ENCODE measurements around the gene AMMECR1.

AMMECR1 gene

DNA sequence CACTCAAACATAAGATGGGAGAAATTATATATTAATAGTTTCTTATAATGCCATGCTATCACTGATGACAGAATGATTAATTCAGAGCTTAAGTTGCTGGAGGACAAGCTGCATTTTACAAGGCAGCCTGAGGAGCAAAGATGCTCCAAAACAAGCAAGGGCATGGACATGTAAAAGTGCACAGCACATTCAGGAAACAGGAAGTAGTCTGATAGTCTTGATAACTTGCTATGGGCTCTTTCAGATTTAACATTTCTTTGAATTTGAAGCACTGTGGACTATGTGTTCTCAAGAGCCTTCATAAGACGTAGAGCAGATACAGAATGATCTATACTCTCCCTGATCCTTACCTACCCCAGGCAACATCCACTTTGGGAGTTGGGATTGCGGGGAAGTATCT, 50.0 kb downstream of the AMMECR1 start:
- TF ChIP-seq, protein P1, sequence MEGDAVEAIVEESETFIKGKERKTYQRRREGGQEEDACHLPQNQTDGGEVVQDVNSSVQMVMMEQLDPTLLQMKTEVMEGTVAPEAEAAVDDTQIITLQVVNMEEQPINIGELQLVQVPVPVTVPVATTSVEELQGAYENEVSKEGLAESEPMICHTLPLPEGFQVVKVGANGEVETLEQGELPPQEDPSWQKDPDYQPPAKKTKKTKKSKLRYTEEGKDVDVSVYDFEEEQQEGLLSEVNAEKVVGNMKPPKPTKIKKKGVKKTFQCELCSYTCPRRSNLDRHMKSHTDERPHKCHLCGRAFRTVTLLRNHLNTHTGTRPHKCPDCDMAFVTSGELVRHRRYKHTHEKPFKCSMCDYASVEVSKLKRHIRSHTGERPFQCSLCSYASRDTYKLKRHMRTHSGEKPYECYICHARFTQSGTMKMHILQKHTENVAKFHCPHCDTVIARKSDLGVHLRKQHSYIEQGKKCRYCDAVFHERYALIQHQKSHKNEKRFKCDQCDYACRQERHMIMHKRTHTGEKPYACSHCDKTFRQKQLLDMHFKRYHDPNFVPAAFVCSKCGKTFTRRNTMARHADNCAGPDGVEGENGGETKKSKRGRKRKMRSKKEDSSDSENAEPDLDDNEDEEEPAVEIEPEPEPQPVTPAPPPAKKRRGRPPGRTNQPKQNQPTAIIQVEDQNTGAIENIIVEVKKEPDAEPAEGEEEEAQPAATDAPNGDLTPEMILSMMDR (conservative IDR thresholded peaks at IDR 0.05; ENCODE audit: low read length) = no peak
- no peak for TF ChIP-seq EZH2phosphoT487 (IDR thresholded peaks at IDR 0.05; ENCODE audit: borderline replicate concordance)
- H4K20me1 ChIP-seq (ENCODE audit: insufficient read depth, low read length, poor library complexity, severe bottlenecking) = peaks cover 2% of the 10 kb centered on the region
- H3K79me2 ChIP-seq (ENCODE audit: insufficient read depth, low read length) = peaks cover 4% of the 10 kb centered on the region; the same call in 1 of the 2 replicates
- no peak overlapping the region for H2AFZ ChIP-seq (ENCODE audit: low read length)
- H3K9me3 ChIP-seq (ENCODE audit: insufficient read depth, low read depth, low read length) = no peaks in the 10 kb centered on the region
- H3K9ac ChIP-seq (ENCODE audit: low read depth, low read length, poor library complexity, severe bottlenecking) = peak overlapping the region; percentile 36
- H3K9me2 ChIP-seq (replicated peaks; ENCODE audit: low read depth, low read length) = no peaks in the 10 kb centered on the region
- peak overlapping the region; percentile 67 for H3K4me3 ChIP-seq (ENCODE audit: low read length, poor library complexity, severe bottlenecking)
- no peaks in the 10 kb centered on the region for H3K27me3 ChIP-seq (ENCODE audit: insufficient read depth, low read length, poor library complexity, severe bottlenecking)
- H3K4me2 ChIP-seq (ENCODE audit: low read depth, low read length, poor library complexity, severe bottlenecking) = peak overlapping the region; percentile 81
- peaks cover 4% of the 10 kb centered on the region; the same call in 1 of the 2 replicates for H3F3A ChIP-seq (ENCODE audit: low read depth)
- peaks cover 26% of the 10 kb centered on the region for H3K4me1 ChIP-seq (ENCODE audit: insufficient read depth, low read length, poor library complexity, severe bottlenecking)
- H3K36me3 ChIP-seq (ENCODE audit: insufficient read depth, low read length) = no peaks in the 10 kb centered on the region

DNA sequence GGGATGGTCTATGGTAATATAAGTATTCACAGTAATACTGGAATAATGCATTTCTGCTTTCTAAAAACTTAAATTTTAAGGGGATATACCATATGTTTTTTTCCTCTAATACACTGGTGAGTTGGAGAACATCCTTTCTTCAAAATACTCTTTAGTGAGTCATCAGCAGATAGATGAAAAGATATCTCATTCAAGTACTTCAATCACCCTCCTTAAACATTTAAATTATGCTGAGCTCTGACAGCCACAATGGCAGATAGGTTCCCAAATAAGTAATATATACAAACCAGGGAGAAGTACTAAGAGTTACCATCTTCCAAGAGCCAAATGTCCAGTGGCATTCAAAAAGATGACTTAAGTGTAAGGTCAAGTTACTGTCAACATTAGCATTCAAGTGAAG, 52.2 kb downstream of the AMMECR1 start:
- H3K9ac ChIP-seq (ENCODE audit: low read depth, low read length, poor library complexity, severe bottlenecking) = no peak overlapping the region
- no peak overlapping the region for H3K4me3 ChIP-seq (ENCODE audit: low read length, poor library complexity, severe bottlenecking)
- H4K20me1 ChIP-seq (ENCODE audit: insufficient read depth, low read length, poor library complexity, severe bottlenecking) = peaks cover 2% of the 10 kb centered on the region
- no peaks in the 10 kb centered on the region for H3K27me3 ChIP-seq (ENCODE audit: insufficient read depth, low read length, poor library complexity, severe bottlenecking)
- no peak overlapping the region for H3K4me2 ChIP-seq (ENCODE audit: low read depth, low read length, poor library complexity, severe bottlenecking)
- no peak for TF ChIP-seq EZH2phosphoT487 (IDR thresholded peaks at IDR 0.05; ENCODE audit: borderline replicate concordance)
- TF ChIP-seq, protein P1 (conservative IDR thresholded peaks at IDR 0.05; ENCODE audit: low read length) = no peak
- no peaks in the 10 kb centered on the region for H3K9me2 ChIP-seq (replicated peaks; ENCODE audit: low read depth, low read length)
- no peaks in the 10 kb centered on the region for H3K36me3 ChIP-seq (ENCODE audit: insufficient read depth, low read length)
- H3K79me2 ChIP-seq (ENCODE audit: insufficient read depth, low read length) = peaks cover 4% of the 10 kb centered on the region; the same call in 1 of the 2 replicates
- H3K9me3 ChIP-seq (ENCODE audit: insufficient read depth, low read depth, low read length) = no peaks in the 10 kb centered on the region
- peaks cover 26% of the 10 kb centered on the region for H3K4me1 ChIP-seq (ENCODE audit: insufficient read depth, low read length, poor library complexity, severe bottlenecking)
- peaks cover 4% of the 10 kb centered on the region; the same call in 1 of the 2 replicates for H3F3A ChIP-seq (ENCODE audit: low read depth)
- H2AFZ ChIP-seq (ENCODE audit: low read length) = no peak overlapping the region

DNA sequence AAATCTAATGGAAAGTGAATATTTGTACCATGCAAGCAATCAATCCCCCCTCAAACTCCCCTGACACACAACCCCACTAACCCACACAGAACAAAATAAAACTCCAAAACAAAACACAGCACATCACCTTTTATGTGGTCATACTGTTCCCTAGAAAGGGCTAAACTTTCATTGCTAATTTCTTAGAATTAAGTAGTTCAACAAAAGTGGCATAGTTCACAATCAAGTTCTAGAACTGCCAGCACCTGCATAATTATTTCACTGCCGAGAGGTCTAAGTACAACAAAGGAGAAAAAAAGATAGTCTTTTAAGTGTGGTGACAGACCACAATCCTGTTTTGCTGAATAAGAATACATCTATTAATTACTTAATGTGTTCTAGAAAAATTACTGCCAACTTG, 58.8 kb downstream of the AMMECR1 start:
- TF ChIP-seq EZH2phosphoT487 (IDR thresholded peaks at IDR 0.05; ENCODE audit: borderline replicate concordance) = no peak
- TF ChIP-seq, protein P1 (conservative IDR thresholded peaks at IDR 0.05; ENCODE audit: low read length) = no peak
- no peaks in the 10 kb centered on the region for H3K79me2 ChIP-seq (ENCODE audit: insufficient read depth, low read length)
- no peak overlapping the region for H2AFZ ChIP-seq (ENCODE audit: low read length)
- no peak overlapping the region for H3K9ac ChIP-seq (ENCODE audit: low read depth, low read length, poor library complexity, severe bottlenecking)
- no peaks in the 10 kb centered on the region for H3K9me3 ChIP-seq (ENCODE audit: insufficient read depth, low read depth, low read length)
- H3K4me3 ChIP-seq (ENCODE audit: low read length, poor library complexity, severe bottlenecking) = no peak overlapping the region
- no peak overlapping the region for H3K4me2 ChIP-seq (ENCODE audit: low read depth, low read length, poor library complexity, severe bottlenecking)
- no peaks in the 10 kb centered on the region for H3K27me3 ChIP-seq (ENCODE audit: insufficient read depth, low read length, poor library complexity, severe bottlenecking)
- no peaks in the 10 kb centered on the region for H3K9me2 ChIP-seq (replicated peaks; ENCODE audit: low read depth, low read length)
- no peaks in the 10 kb centered on the region for H3K4me1 ChIP-seq (ENCODE audit: insufficient read depth, low read length, poor library complexity, severe bottlenecking)
- no peaks in the 10 kb centered on the region for H3F3A ChIP-seq (ENCODE audit: low read depth)
- no peaks in the 10 kb centered on the region for H3K36me3 ChIP-seq (ENCODE audit: insufficient read depth, low read length)
- no peaks in the 10 kb centered on the region for H4K20me1 ChIP-seq (ENCODE audit: insufficient read depth, low read length, poor library complexity, severe bottlenecking)

All from Loucy (cell line).